Mesothelial cell of epicardium (in vitro differentiated cells): ENCODE results near the gene RAP1B. TPM values are rescaled to one million over a fixed set of nuclear protein-coding genes. Genes with fewer than 3 reads are reported as not detected.

Experiments used
- DNase-seq, 2 experiments: peaks; one replicate each; pipeline ENCODE4 v3.0.0; 2021; ENCODE audit warnings: low spot score in 2 of 2; ENCODE audit not compliant: unreplicated experiment in 2 of 2
- H3K27ac Mint-ChIP-seq: 2 replicates; pipeline ENCODE4 v1.8.0; 2021; ENCODE audit warnings: mixed read lengths
- H3K27me3 Mint-ChIP-seq: 2 replicates; pipeline ENCODE4 v1.8.0; 2021; ENCODE audit warnings: low read depth, mixed read lengths
- H3K36me3 Mint-ChIP-seq: 2 replicates; pipeline ENCODE4 v1.8.0; 2021; ENCODE audit warnings: mixed read lengths
- H3K4me1 Mint-ChIP-seq: 2 replicates; pipeline ENCODE4 v1.8.0; 2021; ENCODE audit warnings: mixed read lengths
- H3K4me3 Mint-ChIP-seq: 2 replicates; pipeline ENCODE4 v1.8.0; 2021; ENCODE audit warnings: mild to moderate bottlenecking, moderate library complexity, mixed read lengths
- H3K9me3 Mint-ChIP-seq: 2 replicates; pipeline ENCODE4 v1.8.0; 2021; ENCODE audit warnings: mixed read lengths
- total RNA-seq: library from RNA; stranded (reverse); gene quantifications from 3 replicates; pipeline ENCODE4 v1.2.1, GENCODE V29; 2021
- TF ChIP-seq, protein P1 (sequence below): fragments of 200-600 bp; sonication (generic); IDR thresholded peaks from one replicate; pipeline ENCODE4 v1.5.0; 2021; ENCODE audit warnings: antibody characterized with exemption; ENCODE audit not compliant: unreplicated experiment

The RAP1B gene
- total RNA-seq, 1 donor from 2014 or later = 110 TPM

GRCh38 chr12:68614105-68614679 lies 3.5 kb downstream of the RAP1B start:
- Mint-ChIP-seq H3K4me1 (peaks cover 56% of the 10 kb centered on the region), H3K36me3 (peaks cover 2% of the 10 kb centered on the region), H3K27me3 (no peaks in the 10 kb centered on the region), H3K27ac (peak overlapping the region; percentile 47), H3K4me3 (peak overlapping the region; percentile 11), H3K9me3 (no peaks in the 10 kb centered on the region)
- TF ChIP-seq, protein P1, sequence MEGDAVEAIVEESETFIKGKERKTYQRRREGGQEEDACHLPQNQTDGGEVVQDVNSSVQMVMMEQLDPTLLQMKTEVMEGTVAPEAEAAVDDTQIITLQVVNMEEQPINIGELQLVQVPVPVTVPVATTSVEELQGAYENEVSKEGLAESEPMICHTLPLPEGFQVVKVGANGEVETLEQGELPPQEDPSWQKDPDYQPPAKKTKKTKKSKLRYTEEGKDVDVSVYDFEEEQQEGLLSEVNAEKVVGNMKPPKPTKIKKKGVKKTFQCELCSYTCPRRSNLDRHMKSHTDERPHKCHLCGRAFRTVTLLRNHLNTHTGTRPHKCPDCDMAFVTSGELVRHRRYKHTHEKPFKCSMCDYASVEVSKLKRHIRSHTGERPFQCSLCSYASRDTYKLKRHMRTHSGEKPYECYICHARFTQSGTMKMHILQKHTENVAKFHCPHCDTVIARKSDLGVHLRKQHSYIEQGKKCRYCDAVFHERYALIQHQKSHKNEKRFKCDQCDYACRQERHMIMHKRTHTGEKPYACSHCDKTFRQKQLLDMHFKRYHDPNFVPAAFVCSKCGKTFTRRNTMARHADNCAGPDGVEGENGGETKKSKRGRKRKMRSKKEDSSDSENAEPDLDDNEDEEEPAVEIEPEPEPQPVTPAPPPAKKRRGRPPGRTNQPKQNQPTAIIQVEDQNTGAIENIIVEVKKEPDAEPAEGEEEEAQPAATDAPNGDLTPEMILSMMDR = no peak
- DNase-seq = no peak

DNA sequence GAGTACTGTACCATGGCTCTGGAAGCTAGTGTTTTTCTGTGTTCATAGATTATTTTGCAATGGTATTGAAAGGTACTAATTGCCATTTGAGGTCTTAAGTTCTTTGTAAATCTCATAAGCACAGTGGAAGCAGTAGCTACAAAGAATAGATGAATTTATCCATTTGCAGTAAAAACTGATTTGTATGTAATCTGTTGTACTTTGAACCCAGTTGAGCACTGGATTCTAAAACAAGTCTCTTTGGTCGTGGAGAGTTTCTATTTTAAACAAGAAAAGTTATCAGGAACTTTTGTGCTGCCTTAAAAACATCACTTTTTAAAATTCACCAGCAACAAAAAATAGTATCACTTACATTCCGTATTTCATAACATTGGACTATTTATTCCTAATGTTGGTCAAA lies 4.1 kb downstream of the RAP1B start:
- Mint-ChIP-seq H3K36me3 (peaks cover 2% of the 10 kb centered on the region), H3K27ac (peak overlapping the region; percentile 47), H3K4me1 (peaks cover 60% of the 10 kb centered on the region), H3K9me3 (no peaks in the 10 kb centered on the region), H3K27me3 (no peaks in the 10 kb centered on the region), H3K4me3 (no peak overlapping the region)
- TF ChIP-seq, protein P1 = no peak
- no peak for DNase-seq

- Mint-ChIP-seq H3K27me3 (no peaks in the 10 kb centered on the region), H3K9me3 (no peaks in the 10 kb centered on the region), H3K4me1 (peaks cover 72% of the 10 kb centered on the region), H3K36me3 (peaks cover 2% of the 10 kb centered on the region), H3K4me3 (no peak overlapping the region), H3K27ac (no peak overlapping the region)
- TF ChIP-seq, protein P1 = no peak
- DNase-seq = no peak
Measured at GRCh38 chr12:68617160-68617926, 6.6 kb downstream of the RAP1B start.

- H3K27me3 Mint-ChIP-seq = no peaks in the 10 kb centered on the region
- TF ChIP-seq, protein P1 = no peak
- DNase-seq = no peak
- peaks cover 8% of the 10 kb centered on the region for H3K36me3 Mint-ChIP-seq
- no peaks in the 10 kb centered on the region for H3K9me3 Mint-ChIP-seq
- no peak overlapping the region for H3K4me3 Mint-ChIP-seq
- peak overlapping the region; percentile 74 for H3K27ac Mint-ChIP-seq
- H3K4me1 Mint-ChIP-seq = peaks cover 59% of the 10 kb centered on the region
Measured at GRCh38 chr12:68619541-68619940, 8.8 kb downstream of the RAP1B start.

DNA sequence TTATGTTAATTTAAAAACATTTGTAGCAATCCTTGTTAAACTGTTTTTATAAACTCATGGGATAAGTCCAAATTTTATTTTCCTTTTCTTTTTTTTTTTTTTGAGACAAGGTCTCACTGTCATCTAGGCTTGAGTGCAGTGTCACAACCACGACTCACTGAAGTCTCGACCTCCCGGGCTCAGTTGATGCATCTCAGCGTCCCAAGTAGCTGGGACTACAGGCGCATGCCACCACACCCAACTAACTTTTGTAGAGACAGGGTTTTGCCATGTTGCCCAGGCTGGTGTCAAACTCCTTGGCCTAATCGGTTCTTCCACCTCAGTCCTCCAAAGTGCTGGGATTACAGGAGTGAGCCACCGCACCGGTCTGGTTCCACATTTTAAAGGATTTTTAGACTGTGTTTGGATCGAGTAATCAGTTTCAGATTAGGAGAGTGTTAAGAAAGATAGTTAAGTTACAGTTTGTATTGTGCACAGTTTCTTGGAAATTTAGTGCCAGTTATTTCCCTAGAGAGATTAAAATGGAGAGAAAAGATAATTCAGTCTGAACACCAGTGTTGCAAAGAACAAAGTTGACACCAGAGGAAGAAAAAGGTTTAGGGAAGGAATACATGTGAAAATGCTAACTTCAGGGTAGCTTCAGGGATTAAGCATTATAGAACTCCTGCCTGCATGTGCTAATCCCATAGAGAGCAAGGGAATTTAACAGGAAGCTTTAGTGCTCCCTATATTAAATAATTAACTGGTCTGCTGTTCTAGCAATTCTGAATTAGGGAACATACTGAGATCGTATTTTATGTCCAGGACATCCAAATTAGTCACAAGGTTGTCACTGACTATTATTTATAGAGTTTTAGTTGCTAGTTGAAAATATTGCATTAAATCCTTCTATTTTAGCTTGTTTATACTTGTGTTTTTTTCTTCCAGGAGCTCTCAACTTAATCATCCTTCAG lies 10.1 kb downstream of the RAP1B start:
- no peak for DNase-seq
- peaks cover 48% of the 10 kb centered on the region for H3K4me1 Mint-ChIP-seq
- H3K36me3 Mint-ChIP-seq = peaks cover 14% of the 10 kb centered on the region
- peak overlapping the region; percentile 21 for H3K27ac Mint-ChIP-seq
- TF ChIP-seq, protein P1 = no peak
- H3K27me3 Mint-ChIP-seq = no peaks in the 10 kb centered on the region
- H3K9me3 Mint-ChIP-seq = peaks cover 4% of the 10 kb centered on the region
- no peak overlapping the region for H3K4me3 Mint-ChIP-seq
